ENCODE measurements around the gene PARD3. TPM values are rescaled to one million over a fixed set of nuclear protein-coding genes. Genes with fewer than 3 reads are reported as not detected.

The PARD3 gene
- total and polyA plus RNA-seq, 7 donors, result 20.2 to 84.4 (median 53.4) TPM

GRCh38 chr10:34859170-34859569 is 44.1 kb upstream of the PARD3 start:
- no peak for DNase-seq
- Histone ChIP-seq H3K27ac (no peak overlapping the region), H3K9me3 (no peaks in the 10 kb centered on the region), H3K36me3 (ENCODE audit: insufficient read depth in 1 of 2, low read depth in 1 of 2) (no peaks in the 10 kb centered on the region), H3K27me3 (ENCODE audit: insufficient read depth in 3 of 3, low read length in 2 of 3) (peaks cover 0 to 4% (median 0%) of the 10 kb centered on the region in 3 donors), H3K4me1 (peaks cover 17% of the 10 kb centered on the region), H3K4me3 (no peak overlapping the region)
- no peak for ATAC-seq
- TF ChIP-seq, protein P1, sequence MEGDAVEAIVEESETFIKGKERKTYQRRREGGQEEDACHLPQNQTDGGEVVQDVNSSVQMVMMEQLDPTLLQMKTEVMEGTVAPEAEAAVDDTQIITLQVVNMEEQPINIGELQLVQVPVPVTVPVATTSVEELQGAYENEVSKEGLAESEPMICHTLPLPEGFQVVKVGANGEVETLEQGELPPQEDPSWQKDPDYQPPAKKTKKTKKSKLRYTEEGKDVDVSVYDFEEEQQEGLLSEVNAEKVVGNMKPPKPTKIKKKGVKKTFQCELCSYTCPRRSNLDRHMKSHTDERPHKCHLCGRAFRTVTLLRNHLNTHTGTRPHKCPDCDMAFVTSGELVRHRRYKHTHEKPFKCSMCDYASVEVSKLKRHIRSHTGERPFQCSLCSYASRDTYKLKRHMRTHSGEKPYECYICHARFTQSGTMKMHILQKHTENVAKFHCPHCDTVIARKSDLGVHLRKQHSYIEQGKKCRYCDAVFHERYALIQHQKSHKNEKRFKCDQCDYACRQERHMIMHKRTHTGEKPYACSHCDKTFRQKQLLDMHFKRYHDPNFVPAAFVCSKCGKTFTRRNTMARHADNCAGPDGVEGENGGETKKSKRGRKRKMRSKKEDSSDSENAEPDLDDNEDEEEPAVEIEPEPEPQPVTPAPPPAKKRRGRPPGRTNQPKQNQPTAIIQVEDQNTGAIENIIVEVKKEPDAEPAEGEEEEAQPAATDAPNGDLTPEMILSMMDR (IDR thresholded peaks at IDR 0.05), result no peak
- intact Hi-C loops (cut with DNase I), result no loop called here

- H3K9me3 ChIP-seq, result no peaks in the 10 kb centered on the region
- 84 to 86% (median 86%) methylated on average over 8 of the region's 8 CpGs for WGBS, 3 donors
- intact Hi-C loops (cut with DNase I), result no loop called here
- peaks cover 0 to 4% (median 0%) of the 10 kb centered on the region in 3 donors for H3K27me3 ChIP-seq (ENCODE audit: insufficient read depth in 3 of 3, low read length in 2 of 3)
- H3K36me3 ChIP-seq (ENCODE audit: insufficient read depth in 1 of 2, low read depth in 1 of 2), result no peaks in the 10 kb centered on the region
- peaks cover 15% of the 10 kb centered on the region for H3K4me1 ChIP-seq
- no peak overlapping the region for H3K27ac ChIP-seq
- DNase-seq (no peak), ATAC-seq (no peak)
- H3K4me3 ChIP-seq, result no peak overlapping the region
- TF ChIP-seq, protein P1 (IDR thresholded peaks at IDR 0.05), result no peak
Measured at GRCh38 chr10:34858003-34858402, 42.9 kb upstream of the PARD3 start.

DNA sequence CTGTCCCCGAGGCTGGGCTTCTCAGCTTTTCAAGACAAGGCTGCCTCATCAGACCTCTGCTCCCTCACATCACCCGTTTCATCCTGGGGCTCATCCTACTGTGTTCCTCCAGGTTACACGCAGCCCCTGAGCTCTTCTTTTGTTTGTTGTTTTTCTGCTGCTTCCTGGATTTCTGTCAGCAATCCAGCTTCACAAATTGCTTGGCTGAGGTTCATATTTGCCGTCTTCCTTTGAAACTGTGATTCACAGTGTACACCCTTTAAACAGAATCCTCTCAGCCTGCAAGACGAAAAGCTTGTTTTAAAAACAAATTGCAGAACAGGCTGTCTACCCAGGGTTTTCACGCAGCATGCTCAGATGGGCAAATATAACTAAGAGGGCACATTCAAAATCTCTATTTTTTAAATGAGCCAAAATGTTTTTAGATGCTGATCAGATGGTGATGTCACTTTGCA is 39.1 kb upstream of the PARD3 start:
- peaks cover 0 to 4% (median 0%) of the 10 kb centered on the region in 3 donors for H3K27me3 ChIP-seq (ENCODE audit: insufficient read depth in 3 of 3, low read length in 2 of 3)
- H3K4me3 ChIP-seq, result no peak overlapping the region
- intact Hi-C loops (cut with DNase I), result no loop called here
- H3K36me3 ChIP-seq (ENCODE audit: insufficient read depth in 1 of 2, low read depth in 1 of 2), result no peaks in the 10 kb centered on the region
- H3K9me3 ChIP-seq, result no peaks in the 10 kb centered on the region
- WGBS, 3 donors, result 7 to 20% (median 14%) methylated on average over 6 of the region's 6 CpGs
- H3K4me1 ChIP-seq, result no peaks in the 10 kb centered on the region
- no peak overlapping the region for H3K27ac ChIP-seq
- no peak for ATAC-seq
- TF ChIP-seq, protein P1 (IDR thresholded peaks at IDR 0.05), result no peak
- no peak for DNase-seq

DNA sequence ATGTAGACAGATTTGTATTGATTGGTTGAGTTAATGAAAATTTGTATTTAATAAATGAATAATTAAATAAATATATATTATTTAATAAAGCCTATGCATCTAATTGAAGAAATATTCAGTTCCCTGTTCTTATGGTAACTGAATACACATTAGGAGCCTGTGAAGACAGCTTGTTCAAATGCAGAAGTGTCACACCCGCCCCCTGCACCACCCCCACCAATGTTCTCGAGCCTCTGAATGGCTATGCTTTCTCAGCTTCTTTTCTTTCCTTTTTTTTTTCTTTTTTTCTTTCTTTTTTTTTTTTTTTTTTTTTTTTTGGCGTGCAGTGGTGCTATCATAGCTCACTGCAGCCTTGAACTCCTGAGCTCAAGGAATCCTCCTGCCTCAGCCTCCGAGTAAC is 38.3 kb upstream of the PARD3 start:
- TF ChIP-seq, protein P1 (IDR thresholded peaks at IDR 0.05), result no peak
- intact Hi-C loops (cut with DNase I), result no loop called here
- Histone ChIP-seq H3K36me3 (ENCODE audit: insufficient read depth in 1 of 2, low read depth in 1 of 2) (no peaks in the 10 kb centered on the region), H3K4me1 (no peaks in the 10 kb centered on the region), H3K4me3 (no peak overlapping the region), H3K9me3 (no peaks in the 10 kb centered on the region), H3K27ac (no peak overlapping the region), H3K27me3 (ENCODE audit: insufficient read depth in 3 of 3, low read length in 2 of 3) (peaks cover 0 to 4% (median 0%) of the 10 kb centered on the region in 3 donors)
- ATAC-seq (no peak), DNase-seq (no peak)
- WGBS, 3 donors, result 77 to 82% (median 81%) methylated on average over 4 of the region's 4 CpGs

GRCh38 chr10:34850558-34850957 is 35.5 kb upstream of the PARD3 start:
- DNase-seq (no peak), ATAC-seq (no peak)
- H3K4me1 ChIP-seq, result no peaks in the 10 kb centered on the region
- no peaks in the 10 kb centered on the region for H3K27me3 ChIP-seq (ENCODE audit: insufficient read depth in 3 of 3, low read length in 2 of 3)
- no peak overlapping the region for H3K27ac ChIP-seq
- TF ChIP-seq, protein P1 (IDR thresholded peaks at IDR 0.05), result no peak
- 61 to 74% (median 62%) methylated on average over 3 of the region's 3 CpGs for WGBS, 3 donors
- no peak overlapping the region for H3K4me3 ChIP-seq
- no peaks in the 10 kb centered on the region for H3K36me3 ChIP-seq (ENCODE audit: insufficient read depth in 1 of 2, low read depth in 1 of 2)
- intact Hi-C loops (cut with DNase I), result no loop called here
- H3K9me3 ChIP-seq, result no peaks in the 10 kb centered on the region
